ENCODE results near the gene ARHGAP26. TPM values are rescaled to one million over a fixed set of nuclear protein-coding genes. Genes with fewer than 3 reads are reported as not detected.
A peak's percentile ranks its signal among the peaks of the same experiment; 100 is the strongest.

The ARHGAP26 gene
- total RNA-seq, 2 donors from 2014 or later: 31.8 to 39.5 TPM

DNA sequence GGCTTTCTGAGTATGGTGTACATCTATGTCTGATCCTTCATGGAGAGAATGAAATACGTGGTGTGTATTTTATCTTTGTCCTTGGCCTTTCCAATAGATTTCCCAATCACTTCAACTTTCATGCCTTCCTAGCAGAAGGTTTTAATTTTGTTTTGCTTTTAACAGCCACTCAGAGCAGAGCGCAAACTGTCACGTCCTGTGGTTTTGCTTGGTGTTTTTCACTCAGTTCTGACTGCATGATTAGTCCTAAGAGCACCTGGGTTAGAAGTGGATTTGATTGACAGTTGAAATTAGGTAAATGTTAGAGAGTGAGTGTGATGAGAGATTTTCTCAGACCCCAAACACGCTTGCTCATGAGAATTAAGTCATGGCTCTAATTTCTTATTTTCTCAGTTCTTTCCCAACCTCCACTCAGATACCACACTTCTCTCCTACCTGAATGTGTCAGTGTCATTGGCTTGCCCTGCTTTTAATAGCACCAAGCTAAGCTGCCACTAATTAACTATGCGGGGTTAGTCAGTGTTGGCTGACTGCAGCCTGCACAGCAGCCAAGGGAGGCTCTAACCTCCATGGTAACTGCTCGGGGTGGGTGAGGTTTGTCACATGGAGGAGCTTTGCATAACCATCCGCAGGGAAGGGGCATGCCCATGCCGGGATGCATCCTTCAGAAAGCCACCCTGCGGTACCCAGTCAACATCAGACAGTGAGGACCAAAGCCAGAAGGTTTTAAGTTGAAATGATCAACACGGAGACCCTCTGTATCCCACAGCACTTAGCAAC is 459.9 kb downstream of the ARHGAP26 start:
- intact Hi-C loops (cut with DNase I): no loop called here
- DNase-seq (ENCODE audit: low spot score): no peak

DNA sequence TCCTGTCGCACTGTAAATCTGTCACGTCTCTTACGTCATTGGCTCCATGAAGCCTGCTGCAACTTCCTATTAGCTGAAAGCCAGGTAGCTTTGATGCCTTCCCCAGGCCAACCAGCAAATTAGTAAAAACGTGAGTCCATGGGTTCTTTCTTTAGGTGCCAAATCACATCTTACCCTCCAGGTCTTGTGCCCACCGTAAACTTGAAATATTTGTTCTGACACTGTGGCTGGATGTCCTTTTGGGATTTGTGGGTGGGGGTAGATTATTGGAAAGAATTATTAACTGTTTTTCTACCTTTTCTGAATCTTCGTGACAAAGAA is 460.5 kb downstream of the ARHGAP26 start:
- intact Hi-C loops (cut with DNase I): no loop called here
- DNase-seq (ENCODE audit: low spot score): no peak

DNA sequence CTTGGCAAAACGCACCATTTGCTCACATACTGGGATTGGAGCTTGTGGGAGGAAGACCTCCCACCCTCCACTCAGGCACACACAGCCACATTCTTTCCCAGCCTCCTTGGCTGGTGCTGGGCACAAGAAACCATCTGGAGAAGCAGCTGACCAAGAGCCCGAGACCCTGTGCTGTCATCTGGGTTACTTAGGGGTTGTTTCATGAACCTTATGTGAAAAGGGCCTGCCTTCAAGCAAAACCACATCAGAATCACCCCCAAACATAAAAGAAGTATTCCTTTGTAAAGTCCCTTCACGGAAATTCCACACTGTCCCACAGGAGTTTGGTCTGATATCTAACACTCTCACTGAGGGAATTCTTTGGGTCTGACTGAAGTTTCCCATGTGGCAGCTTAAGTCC is 461.2 kb downstream of the ARHGAP26 start:
- no peak for DNase-seq (ENCODE audit: low spot score)
- intact Hi-C loops (cut with DNase I): no loop called here

DNA sequence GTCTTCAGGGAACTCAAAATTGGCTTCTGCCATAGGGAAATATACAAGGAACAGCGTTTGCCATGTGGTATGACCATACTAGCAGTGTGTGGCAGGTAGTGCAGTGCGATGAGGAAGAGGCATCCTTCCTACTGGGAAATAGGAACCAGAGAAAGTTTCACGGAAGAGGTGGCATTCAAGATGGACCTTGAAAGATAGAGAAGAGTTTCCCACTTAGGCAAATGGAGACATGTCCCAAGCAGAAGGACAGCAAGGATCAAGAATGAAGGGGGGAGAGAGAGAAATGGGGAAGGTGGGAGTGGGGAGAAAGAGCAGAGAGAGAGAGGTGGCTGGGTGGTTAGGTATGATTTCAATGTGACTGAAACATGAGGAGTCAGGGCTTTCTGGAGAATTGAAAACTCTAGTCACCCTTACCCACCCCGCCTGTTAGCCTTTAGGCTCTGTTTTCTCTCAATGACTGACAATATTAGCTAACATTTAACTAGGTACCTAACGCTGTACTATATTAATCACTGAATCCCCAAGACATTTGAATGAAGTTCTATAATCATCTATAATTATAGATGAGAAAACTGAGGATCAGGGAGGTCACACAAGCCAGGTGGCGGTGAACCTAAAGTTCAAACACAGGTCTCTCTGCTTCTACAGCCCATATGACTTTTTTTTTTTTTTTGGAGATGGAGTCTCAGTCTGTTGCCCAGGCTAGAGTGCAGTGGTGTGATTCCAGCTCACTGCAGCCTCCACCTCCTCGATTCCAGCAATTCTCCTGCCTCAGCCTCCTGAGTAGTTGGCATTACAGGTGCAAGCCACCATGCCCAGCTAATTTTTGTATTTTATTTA is 462.0 kb downstream of the ARHGAP26 start:
- no peak for DNase-seq (ENCODE audit: low spot score)
- intact Hi-C loops (cut with DNase I): no loop called here

DNA sequence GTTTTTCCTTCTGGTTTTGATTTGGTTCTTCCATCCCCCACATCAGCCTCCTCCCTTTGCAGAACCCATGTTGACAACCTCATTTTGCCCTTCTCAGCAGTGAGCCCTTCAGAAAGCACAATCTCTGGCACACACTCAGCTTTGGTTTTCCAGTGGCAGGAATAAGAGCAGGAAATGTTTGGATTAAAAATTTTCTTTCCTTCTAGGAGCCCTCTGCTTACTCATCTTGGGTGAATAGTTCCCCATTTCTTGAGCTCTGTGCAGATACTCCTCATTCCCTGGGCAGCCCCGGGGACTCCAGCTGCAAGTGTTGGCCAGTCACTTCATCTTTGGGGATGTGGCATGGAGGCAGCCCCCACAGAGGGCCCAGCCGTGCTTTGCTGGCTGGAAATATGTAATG is 462.9 kb downstream of the ARHGAP26 start:
- intact Hi-C loops (cut with DNase I): no loop called here
- no peak for DNase-seq (ENCODE audit: low spot score)

DNA sequence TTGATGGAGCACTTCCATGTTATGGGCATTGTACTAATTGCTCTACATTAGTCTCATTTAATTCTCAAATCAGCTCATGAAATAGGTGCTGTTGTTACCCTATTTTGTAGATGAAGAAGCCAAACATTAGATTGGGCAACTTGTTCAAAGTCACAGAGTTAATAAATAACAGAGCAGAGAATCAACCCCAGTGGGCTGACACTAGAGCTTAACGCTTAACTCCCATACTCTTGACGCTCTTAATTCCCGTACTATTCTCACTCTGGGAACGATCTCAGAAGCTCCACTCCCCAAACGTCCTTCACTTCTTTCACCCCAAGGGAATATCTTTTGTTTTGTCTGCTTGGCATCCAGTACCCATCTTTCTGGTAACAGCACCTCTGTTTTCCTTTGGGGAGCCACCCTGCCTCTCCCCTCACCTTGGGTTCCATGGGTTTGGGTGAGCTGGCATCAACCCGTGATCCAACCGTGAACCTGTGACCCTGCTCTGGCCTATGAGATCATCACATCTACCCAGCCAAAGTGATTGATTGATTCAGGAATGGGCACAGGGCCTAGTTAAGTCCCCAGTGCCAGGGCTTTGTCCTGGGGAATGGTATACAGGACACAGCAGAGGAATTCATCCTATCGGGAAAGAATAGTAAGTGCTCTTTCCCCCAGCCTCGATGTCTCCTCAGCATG is 464.1 kb downstream of the ARHGAP26 start:
- intact Hi-C loops (cut with DNase I): no loop called here
- DNase-seq (ENCODE audit: low spot score): no peak

DNA sequence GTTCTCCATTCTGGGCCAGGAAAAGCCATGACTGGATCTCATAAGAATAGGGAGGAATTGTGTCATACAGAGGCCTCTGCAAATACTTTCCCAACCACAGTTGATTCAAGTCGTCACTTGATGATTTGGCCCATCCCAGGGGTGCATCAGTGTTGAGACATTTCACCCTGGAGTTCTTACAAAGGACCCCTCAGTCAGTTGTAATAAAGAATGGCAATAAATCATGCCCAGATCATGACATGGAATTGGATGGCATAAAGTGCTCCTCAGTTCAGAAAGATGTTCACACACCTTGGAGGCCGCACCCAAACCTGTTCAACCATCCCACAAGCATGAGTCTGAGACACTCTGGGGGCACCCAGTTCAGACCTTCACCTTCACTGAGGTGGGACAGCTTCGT is 465.2 kb downstream of the ARHGAP26 start:
- DNase-seq (ENCODE audit: low spot score): no peak
- intact Hi-C loops (cut with DNase I): no loop called here

DNA sequence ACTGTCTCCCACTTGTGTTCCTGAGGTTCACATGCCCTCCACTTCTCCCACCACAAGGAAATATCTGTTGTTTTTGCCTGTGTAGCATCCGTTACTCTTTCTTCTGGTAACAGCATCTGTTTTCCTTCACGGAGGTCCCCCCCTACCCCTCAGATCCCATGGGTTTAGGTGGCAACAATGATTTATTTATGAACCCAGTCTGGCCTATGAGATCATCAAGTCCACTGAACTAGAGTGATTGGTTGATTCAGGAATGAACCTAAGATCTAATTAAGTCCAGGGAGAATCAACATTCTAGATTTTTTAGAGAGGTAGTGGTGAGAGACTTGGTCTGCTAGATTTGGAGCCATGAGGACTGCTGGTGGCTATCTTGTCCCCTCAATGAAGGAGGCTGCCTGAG is 466.5 kb downstream of the ARHGAP26 start:
- no peak for DNase-seq (ENCODE audit: low spot score)
- intact Hi-C loops (cut with DNase I): no loop called here

DNA sequence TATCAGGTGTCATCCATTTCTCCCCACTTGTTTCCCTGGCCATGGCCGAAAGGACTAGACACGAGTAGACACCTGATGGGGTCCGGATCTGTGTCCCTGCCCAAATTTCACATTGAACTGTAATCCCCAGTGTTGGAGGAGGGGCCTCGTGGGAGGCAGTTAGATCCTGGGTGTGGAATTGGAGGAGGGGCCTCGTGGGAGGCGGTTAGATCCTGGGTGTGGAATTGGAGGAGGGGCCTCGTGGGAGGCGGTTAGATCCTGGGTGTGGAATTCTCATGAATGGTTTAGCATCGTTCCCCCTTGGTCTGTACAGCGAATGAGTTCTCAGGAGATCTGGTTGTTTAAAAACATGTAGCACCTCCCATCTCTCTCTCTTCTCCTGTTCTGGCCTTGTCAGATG is 467.5 kb downstream of the ARHGAP26 start:
- no peak for DNase-seq (ENCODE audit: low spot score)

DNA sequence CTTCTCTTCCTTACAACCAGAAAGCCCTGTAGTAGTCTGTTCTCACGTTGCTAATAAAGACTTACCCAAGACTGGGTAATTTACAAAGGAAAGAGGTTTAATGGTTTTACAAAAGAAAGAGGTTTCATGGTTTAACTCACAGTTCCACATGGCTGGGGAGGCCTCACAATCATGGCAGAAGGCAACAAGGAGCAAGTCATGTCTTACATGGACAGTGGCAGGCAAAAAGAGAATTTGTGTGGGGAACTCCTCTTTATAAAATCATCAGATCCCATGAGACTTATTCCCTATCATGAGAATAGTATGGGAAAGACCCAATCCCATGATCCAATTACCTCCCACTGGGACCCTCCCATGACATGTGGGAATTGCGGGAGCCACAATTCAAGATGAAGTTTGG is 468.4 kb downstream of the ARHGAP26 start:
- no peak for DNase-seq (ENCODE audit: low spot score)
- intact Hi-C loops (cut with DNase I): no loop called here

More for the DNA sequence above, 467.5 kb downstream of the ARHGAP26 start:
- intact Hi-C loops (cut with DNase I): no loop called here

DNA sequence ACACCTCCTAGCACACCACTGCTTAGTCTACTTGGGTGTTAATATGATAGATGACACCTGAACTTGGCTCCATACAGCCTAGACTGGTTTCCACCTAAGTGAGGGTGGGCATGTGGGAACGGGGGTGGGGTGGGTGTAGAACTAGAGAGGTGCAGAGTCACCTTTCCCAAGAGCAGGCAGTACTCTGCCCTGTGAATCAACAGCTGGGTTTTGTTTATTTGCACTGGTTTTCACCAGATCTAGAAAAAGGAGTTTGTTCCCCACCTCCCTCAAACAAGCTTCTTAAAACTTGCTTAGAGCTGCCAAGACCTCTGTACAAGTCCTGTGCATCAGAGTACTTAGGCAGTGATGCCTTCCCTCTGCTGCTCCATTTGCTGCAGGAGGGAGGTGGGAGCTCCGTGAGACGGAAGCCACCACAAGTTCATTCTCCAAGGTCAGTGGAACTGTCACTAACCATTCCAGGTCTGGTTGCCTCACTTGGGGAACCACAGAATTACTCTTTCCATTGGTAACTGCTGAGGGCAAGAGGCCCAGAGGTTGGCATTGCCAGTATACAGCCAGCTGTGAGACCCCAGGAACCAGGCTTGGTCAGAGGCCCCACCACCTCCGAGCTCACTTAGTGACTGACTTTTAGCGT is 469.8 kb downstream of the ARHGAP26 start:
- no peak for DNase-seq (ENCODE audit: low spot score)
- intact Hi-C loops (cut with DNase I): no loop called here

DNA sequence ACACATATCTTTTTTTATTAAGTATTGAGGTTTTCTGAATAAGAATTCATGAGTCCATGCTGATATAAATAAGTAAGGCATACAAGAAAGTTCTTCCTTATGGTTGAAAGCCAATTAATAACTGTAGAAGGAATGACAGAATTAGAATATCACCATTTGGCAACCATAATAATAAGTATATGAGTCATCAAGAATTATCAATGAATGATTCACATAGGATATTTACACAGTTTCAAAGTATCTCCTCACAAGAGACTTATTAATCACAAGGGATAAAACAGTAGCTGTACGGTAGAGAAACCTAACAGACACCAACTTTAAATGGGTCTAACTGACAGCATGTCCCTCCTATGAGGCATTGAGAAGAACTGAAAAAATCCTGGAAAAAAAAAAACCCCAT is 471.7 kb downstream of the ARHGAP26 start:
- intact Hi-C loops (cut with DNase I): no loop called here
- DNase-seq (ENCODE audit: low spot score): no peak

DNA sequence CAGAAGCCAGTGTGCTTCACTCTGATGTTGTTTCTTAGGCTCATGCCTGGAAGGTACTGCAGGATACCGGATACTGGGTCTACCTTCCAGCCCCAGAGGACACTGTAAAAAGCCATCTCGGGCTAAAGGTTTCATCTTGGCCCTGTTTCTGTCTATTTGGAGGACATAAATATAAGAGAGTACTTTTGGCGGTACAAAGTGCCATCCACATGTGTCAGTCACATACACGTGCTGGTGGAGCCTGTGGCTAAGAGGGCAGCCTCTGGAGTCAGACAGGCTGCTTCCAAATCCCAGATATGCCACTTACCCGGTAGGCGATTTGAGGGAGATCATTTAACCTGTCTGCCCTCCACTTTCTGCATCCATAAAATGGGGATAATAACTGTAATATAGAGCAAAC is 472.9 kb downstream of the ARHGAP26 start:
- intact Hi-C loops (cut with DNase I): no loop called here
- no peak for DNase-seq (ENCODE audit: low spot score)

DNA sequence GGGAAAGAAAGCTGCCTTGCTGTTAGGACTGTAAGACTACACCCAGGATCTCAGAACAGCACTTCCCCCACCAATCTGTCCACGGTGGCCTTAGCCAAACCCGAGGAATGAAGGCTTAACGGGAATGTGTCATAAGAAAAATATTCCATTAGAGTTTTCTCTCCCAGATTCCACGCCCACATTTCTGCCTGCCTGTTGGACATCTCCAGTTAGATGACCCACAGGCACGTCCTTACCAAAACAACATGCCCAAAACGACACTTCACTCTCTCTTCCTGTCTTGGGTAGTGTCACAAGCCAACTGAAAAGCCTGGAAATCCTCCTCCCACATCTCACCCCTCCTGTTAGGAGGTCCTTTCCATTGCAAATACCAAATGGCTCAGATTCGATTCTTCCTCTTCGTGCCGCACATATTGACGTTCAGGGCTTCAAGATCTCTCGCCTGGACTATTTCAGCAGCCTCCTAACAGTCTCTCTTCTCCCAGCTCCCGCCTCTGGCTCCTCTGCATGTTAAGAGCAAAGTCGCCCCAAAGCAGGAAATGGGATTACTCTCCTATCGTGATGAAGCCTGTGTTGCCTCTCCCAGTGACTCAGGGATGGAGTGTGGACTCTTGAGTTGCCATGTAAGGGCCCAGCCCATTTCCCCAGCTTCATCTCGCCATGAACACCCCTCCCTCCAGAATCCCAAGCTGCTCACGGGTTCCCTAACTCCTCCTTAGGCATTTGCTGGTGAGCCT is 474.0 kb downstream of the ARHGAP26 start:
- intact Hi-C loops (cut with DNase I): no loop called here
- DNase-seq (ENCODE audit: low spot score): peak; percentile 89

DNA sequence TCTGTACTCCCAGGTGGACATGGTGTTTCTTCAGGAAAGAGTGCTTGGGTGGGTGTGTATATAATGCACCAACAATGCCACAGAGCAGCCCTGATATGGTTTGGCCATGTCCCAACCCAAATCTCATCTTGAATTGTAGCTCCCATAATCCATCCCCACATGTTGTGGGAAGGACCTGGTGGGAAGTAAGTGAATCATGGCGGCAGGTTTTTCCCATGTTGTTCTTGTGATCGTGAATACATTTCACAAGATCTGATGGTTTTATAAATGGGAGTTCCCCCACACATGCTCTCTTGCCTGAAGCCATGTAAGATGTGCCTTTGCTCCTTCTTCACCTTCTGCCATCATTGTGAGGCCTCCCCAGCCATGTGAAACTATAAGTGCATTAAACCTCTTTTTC is 474.8 kb downstream of the ARHGAP26 start:
- intact Hi-C loops (cut with DNase I): no loop called here
- DNase-seq (ENCODE audit: low spot score): no peak

DNA sequence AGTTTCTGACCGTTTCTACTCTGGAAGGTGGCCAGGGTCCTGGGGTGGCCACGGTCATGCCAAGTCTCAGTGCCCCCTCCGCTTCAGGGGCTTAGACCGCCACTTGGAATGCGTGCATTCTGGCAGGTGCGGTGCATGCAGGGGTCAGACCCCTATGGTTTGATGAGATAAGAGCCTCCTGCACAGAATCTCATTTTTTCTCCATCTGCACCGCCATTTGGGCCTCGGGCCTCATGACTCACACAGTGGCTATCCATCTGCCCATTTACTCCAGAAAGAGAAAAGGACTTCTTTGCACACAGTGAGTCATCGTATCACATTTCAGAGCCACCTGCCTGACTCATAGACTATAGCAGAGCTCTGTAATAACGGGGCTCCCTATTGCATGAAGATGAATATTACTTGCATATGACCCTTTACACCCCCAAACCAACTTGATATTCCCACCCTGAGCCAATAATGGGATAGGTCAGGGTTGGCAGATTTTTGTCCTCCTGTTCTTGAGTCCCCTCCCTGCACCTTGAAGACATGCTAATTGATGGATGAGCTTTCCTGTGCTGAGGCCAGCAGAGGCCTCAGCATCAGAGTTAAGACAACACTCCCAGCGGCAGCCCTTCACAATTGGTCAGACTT is 475.9 kb downstream of the ARHGAP26 start:
- intact Hi-C loops (cut with DNase I): no loop called here
- DNase-seq (ENCODE audit: low spot score): no peak

DNA sequence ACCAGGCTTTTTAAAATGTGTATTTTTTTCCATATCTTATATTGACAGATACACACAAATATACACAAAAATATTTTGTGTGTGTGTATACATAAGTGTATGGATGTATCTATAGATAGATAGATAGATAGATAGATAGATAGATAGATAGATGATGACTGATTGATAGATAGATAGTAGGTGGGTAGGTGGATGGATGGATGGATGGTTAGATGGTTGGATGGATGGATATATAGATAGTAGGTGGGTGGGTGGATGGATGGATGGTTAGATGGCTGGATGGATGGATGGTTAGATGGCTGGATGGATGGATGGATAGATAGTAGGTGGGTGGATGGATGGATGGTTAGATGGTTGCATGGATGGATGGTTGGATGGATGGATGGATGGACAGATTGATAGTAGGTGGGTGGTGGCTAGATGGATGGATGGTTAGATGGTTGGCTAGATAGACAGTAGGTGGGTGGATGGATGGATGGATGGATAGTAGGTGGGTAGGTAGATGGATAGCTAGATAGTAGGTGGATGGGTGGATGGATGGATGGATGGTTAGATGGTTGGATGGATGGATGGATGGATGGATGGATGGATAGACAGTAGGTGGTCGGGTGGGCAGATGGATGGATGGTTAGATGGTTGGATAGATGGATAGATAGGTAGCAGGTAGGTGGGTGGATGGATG is 477.1 kb downstream of the ARHGAP26 start:
- intact Hi-C loops (cut with DNase I): no loop called here
- no peak for DNase-seq (ENCODE audit: low spot score)

DNA sequence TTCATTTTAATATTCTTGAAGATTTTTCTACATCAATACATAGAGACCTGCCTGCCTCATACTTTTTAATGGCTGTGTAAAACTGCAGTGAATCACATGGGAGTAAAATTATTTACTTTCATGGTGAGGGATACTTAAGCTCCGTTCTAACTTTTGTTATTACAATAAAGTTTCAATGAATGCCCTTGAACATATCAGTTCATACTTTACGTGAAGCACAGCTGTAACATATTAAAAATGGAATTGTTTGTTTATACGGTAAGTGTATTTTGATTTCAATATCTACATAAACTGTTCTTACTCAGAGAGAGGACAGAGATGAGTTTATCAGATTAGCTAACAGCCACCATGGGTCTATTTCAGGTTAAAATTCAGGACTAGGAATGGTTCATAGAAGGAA is 478.2 kb downstream of the ARHGAP26 start:
- no peak for DNase-seq (ENCODE audit: low spot score)
- intact Hi-C loops (cut with DNase I): no loop called here

Measured in posterior vena cava (tissue), 2 donors.